ENCODE measurements around the gene WDSUB1.
A peak's percentile ranks its signal among the peaks of the same experiment; 100 is the strongest.

Gene WDSUB1

GRCh38 chr2:159219394-159219998 is 67.0 kb downstream of the WDSUB1 start:
- no peak for DNase-seq

DNA sequence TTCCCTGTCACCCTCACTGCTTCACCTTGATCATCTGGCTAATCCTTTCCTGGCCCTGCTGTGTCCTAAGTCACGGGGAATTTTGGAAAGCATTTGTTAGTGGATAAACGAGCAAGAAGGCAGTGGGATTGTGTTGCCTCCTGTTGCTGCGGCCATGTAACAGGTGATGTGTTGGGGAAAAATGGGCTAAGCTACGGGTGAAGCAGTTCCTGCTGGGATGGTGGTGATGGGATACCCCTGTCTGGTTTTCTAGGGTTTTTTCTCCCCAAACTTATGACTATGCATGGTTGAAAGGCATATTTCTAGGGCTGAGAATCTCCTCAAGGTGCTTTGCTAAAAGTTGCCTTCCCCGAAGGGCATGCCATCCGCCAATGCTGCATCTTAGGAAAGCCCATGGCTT is 68.1 kb downstream of the WDSUB1 start:
- no peak for DNase-seq

DNA sequence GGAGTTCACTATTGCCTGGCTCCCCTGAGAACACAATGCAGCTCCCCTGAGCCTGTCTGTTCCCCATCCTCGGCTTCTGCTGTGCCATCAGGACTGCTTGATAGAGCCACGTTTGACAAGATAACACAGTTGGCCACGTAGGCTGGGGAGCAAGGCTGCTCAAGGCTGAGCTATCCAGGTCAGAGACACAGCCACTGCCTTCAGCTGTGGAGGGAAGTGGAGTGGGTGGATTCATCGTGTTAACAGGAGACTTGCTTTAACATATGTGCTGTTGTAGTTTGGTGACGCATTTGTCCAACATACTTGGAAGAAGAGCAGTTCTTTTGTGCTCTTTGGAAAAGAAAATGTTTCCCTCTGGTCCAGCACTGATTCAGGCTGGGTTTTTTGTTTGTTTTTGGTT is 68.8 kb downstream of the WDSUB1 start:
- no peak for DNase-seq

DNA sequence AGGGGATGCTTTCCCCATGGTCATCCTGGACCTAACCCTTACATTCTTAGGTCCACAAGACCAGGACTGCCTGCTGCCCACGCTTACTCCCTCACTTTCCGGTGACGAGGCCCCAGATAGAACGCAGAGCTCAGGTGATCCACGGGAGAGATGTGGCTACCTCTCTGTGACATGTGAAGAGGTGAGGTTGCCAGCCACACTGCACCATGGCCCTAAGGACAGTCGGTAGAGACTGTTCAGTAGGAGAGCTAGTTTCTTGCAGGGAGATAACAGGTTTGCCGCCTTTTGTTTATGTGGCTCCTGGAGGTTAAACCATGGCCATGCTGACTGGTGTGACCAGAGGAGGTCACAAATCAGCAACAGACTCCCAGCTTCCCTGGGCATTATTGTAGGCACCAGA is 71.4 kb downstream of the WDSUB1 start:
- DNase-seq, result no peak

GRCh38 chr2:159214325-159214865 is 72.1 kb downstream of the WDSUB1 start:
- no peak for DNase-seq

DNA sequence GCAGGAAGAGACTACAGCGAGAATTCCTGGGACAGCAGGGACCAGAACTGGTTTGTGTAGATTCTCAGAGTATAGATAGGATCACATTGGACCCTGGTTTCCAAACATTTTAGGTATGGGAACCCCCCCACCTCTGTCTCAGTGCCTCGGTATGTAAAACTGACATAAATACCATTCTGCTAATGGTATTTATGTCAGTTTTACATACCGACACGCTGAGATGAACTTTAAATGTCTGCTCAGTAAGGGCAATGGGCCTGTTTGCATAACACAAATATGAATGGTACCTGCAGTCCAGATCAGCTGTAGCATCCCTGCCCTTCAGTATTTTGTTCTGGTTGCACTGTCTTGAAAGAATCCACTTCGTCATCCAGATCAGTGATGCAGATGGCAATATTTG is 73.2 kb downstream of the WDSUB1 start:
- DNase-seq, result no peak

- no peak for DNase-seq
Observed at GRCh38 chr2:159211447-159212396, 74.8 kb downstream of the WDSUB1 start.

GRCh38 chr2:159209341-159210306 is 76.9 kb downstream of the WDSUB1 start:
- DNase-seq, result peak; percentile 13

DNA sequence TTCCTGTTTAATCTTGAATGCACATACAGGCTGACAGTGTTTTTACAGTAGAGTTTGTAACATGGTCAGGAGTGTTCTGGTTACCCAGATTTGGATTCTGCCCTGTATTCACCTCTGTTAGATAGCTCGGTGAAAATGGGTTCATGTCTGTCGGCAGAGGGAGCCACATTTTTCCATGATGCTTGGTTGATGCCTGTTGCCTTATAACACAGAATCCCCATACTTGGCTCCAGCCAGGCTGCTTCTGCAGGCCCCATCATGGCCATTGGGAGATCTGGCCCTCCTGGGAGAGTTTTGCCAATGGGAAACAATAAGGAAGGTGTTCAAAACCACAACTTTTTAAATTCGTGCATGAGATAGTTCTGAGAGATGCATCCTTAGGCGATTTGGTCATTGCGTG is 78.1 kb downstream of the WDSUB1 start:
- DNase-seq, result no peak

DNA sequence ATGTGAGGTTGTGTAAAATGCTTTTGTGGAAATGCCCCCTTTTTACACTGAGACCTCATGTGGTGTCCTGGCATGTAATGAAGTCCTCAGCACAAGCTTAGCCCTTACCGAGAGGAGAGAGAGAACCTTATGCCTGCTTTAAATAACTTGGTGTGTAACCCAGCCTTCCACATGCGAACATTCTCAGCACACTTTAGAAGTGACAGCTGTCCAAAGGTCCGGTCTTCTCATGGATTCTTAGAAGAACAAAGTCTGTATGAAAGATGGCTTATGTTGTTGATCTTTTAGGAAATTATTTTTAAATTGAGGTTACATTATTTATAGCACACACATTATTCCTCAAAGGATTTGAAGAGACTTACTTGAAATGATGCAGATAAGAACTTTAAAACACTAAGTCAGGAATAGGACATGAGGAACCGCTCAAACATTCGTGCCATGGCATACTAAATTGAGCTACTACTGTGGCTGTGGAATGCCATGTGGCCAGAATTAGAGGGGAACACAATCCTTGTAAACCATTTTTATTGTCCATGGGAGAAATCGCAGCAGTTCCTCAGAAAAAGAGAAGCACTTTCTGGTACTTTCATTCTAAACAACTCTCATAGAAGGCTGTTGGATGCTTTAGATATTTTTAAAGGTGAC is 79.6 kb downstream of the WDSUB1 start:
- DNase-seq, result no peak

GRCh38 chr2:159204381-159205144 is 81.9 kb downstream of the WDSUB1 start:
- no peak for DNase-seq

DNA sequence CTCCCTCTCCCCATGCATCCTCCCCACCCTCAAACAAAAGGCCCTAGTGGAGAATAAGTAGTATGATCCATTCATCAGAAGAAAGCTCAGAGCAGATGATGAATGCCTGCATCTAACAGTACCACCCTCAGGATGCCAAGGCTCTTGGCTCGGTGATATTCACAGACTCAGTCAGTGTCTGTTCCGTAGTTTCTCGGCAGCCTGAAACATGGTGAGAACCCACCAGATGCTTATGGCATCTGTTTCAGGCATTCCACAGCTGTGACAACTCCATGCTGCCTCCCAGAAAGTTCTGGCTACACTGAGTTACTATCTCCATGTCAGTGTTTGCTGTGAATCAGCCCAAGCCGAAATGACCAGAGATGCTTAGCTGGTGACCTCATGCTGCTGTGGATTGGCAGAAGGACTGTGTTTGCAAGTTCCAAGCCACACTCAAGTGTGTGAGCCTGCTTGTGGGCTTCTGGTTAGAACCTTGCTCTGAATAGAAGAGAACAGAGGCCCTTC is 83.9 kb downstream of the WDSUB1 start:
- DNase-seq, result no peak

DNA sequence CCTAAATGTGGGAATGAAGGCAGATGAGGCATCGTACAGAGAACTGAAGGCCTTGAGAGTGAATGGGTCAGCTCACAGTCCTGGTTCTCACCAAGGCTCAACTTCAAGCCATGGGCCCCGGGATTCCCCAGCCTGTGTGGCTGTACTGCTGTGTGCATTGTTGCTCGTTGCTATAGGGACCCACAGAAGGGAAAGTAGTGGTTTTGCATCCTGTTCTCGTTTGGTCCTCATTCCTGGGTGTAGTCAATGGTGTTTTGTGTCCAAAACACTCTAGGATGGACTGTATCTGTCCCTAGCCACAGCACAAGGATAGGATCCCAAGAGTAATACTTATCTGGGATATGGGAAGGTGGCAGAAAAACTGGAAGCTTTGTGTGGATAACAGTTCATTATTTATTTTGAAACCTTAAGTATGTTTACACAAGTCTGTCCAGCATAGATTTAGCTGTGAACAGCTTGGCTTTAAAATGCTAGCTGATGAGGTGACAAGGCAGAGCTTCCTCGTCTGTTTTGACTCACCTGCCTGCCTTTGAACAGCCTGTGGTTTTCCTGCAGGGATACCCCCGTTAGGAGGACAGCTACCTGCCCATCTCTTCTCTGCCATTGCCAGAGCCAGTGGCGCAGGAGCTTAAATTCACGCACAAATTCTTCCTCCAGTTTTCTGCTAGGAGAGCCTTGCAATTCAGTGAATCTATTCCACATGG is 85.0 kb downstream of the WDSUB1 start:
- DNase-seq, result peak; percentile 7

- no peak for DNase-seq
Observed at GRCh38 chr2:159200498-159200897, 86.0 kb downstream of the WDSUB1 start.

GRCh38 chr2:159199761-159200465 is 86.6 kb downstream of the WDSUB1 start:
- DNase-seq, result no peak

- no peak for DNase-seq
Observed at GRCh38 chr2:159199236-159199635, 87.3 kb downstream of the WDSUB1 start.

DNA sequence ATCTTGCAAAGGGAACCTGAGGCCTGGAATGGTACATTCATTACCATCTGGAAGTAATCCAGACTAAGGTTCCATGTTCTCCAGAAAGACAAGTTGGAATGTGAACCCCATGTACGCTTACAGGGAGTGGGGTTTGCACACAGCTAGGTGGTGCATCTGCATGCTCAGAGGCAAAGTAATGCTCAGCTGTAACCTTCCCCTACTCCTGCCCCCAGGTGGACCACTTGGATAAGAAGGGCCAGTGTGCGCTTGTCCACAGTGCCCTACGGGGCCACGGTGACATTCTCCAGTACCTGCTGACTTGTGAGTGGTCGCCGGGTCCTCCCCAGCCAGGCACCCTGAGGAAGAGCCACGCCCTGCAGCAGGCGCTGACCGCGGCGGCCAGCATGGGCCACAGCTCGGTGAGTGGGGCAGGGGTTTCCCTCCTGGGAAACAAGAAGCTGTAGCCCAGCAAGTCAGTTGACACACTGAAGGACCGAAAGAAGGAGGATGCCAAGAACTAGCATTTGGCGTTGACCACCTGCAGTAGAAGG is 90.0 kb downstream of the WDSUB1 start:
- no peak for DNase-seq

- no peak for DNase-seq
Observed at GRCh38 chr2:159195697-159196096, 90.8 kb downstream of the WDSUB1 start.

DNA sequence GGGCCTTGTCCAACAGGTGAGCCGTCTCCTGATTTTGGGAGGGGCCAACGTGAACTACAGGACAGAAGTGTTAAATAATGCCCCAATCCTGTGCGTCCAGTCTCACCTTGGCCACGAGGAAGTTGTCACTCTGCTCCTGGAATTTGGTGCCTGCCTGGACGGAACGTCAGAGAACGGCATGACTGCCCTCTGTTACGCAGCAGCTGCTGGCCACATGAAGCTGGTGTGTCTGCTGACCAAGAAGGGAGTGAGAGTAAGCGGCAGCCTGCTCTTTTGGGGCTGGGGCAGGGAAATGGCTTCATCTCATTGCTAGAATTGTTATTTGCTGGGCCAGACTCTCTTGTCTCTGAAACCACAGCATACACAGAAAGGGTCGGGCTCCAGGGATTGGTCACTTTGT is 92.3 kb downstream of the WDSUB1 start:
- no peak for DNase-seq

DNA sequence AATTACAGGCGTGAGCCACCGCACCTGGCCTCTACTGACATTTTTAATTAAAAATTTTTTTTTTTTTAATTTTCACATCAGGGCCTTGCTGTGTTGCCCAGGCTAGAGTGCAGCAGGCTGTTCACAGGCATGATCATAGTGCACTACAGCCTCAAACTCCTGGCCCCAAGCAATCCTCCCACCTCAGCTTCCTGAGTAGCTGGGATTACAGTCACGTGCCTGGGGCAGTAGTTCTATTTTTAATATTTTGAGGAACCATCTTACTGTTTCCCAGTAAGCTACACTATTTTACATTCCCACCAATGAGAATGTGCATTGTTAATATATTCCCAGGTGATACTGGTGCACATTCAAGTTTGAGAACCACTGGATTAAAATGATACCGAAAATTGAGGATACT is 92.7 kb downstream of the WDSUB1 start:
- no peak for DNase-seq
